Umbilical cord (tissue), 2 donors: Measurements from ENCODE around the gene MPZL1. TPM values are rescaled to one million over a fixed set of nuclear protein-coding genes. Genes with fewer than 3 reads are reported as not detected.
A peak's percentile ranks its signal among the peaks of the same experiment; 100 is the strongest.

Experiments used
- DNase-seq: peaks from one replicate; pipeline ENCODE4 v3.0.0-alpha.2; 2015; ENCODE audit warnings: low spot score
- total RNA-seq: library from RNA; depleted of rRNA; stranded (reverse); fragments of >200 nt; gene quantifications from one replicate; pipeline ENCODE4 v1.2.3, GENCODE V29; 2014; ENCODE audit warnings: low replicate concordance; ENCODE audit not compliant: insufficient read depth

The MPZL1 gene
- 108 TPM for total RNA-seq

- DNase-seq: peak; percentile 98
Observed at GRCh38 chr1:167721617-167722151, at the start of gene MPZL1. TSS of gene MPZL1 (plus strand) at chr1:167721982. CDS start at chr1:167722152, 170 bp downstream.

DNA sequence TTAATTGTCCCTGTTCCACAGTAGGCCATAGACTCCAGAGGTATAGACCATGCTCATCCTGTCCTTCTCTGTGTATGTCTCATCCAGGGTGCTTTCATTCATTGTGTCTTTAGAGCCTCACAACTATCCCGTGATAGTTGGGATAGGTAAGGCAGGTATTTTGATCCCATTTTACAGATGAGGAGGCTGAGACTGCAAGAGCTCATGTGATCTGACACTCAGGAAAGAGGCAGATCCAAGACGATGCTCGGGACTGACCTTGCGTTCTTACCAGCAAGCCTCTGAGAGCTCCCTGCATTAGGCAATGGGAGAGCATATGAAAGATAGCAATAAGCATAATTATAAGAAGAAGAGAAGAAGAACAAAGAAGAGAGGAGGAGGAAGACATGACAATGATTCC is 49.0 kb upstream of the MPZL1 start:
- no peak for DNase-seq

DNA sequence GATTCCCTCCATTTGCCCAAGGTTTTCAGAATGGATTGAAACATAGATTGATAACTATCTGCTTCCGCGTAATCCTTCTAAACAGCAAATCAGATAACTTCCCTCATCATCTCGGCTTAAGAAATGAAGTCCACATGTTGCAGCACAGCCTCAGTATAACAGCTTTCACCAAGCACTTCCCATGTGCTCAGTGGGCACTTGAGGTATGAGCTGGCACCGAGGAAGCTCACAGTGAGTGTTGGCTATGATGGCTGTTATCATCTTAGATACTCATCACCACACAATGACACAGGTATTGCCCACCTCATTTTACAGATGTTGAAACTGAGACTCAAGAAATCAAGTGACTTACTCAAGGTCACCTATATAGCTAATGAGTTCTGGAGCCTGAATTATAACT is 48.5 kb upstream of the MPZL1 start:
- DNase-seq: no peak

DNA sequence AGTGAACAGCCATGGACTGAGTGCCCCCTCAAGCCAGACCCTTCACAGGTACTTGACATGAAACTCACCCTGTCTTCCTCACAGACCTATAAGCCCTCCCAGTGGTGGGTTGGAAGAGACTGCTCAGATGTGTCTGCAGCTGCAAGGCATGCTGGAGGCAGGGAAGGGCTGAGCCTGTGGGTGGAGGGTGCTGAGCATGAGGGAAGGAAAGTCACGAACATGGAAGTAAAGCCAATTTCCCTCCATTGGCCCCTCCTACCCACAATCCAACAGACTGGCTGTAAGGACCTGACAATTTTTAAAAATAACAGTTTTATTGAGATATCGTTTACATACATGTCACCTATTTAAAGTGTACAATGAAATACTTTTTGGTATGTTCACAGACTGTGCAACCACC is 47.6 kb upstream of the MPZL1 start:
- no peak for DNase-seq

DNA sequence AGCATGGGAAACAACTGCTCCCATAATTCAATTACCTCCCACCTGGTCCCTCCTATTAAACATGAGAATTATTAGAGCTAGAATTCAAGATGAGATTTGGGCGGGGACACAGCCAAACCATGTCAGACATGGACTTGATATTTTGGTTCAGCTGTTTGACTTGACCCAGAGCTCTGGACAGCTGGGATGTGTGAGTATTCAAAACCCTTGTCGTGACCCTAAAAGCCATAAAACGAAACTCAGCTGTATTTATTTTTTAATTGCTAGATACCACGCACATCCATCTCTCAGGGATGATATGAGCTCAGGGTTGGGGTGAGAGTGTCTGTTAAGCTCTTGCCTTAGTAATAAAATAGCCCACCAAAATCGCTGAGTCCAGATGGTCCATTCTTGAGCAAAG is 46.3 kb upstream of the MPZL1 start:
- DNase-seq: no peak

DNA sequence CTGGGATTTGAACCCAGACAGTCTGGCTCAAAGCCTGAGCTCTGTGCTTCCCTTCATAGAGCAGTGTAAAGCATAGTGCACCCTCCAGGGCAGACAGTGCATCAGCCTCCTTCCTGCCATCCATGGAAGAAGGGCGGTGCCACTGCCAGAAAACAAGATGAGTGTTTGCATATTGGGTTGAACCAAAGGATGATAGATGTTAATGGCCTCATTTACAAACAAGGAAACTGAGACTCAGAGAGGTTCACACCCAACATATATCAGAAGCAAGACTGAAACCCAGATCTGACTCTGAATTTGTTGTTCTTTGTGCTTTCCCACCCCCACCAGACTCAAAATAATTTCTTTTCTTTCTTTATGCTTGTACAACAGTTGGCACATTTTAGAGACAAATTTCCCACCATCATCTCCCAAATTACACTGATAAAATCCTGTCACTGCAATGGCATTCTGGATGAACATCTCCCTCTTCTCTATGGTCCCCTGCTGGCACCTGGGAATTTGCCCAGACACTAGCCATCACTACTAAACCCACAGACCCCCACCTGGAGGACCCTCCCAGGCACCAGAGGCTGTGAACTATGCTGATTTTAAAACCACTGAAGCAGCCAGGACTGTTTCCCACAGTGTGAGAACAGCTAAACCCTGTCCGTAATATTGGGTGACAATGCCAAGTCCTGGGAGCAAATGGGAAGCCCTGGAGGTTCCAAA is 45.4 kb upstream of the MPZL1 start:
- DNase-seq: no peak

DNA sequence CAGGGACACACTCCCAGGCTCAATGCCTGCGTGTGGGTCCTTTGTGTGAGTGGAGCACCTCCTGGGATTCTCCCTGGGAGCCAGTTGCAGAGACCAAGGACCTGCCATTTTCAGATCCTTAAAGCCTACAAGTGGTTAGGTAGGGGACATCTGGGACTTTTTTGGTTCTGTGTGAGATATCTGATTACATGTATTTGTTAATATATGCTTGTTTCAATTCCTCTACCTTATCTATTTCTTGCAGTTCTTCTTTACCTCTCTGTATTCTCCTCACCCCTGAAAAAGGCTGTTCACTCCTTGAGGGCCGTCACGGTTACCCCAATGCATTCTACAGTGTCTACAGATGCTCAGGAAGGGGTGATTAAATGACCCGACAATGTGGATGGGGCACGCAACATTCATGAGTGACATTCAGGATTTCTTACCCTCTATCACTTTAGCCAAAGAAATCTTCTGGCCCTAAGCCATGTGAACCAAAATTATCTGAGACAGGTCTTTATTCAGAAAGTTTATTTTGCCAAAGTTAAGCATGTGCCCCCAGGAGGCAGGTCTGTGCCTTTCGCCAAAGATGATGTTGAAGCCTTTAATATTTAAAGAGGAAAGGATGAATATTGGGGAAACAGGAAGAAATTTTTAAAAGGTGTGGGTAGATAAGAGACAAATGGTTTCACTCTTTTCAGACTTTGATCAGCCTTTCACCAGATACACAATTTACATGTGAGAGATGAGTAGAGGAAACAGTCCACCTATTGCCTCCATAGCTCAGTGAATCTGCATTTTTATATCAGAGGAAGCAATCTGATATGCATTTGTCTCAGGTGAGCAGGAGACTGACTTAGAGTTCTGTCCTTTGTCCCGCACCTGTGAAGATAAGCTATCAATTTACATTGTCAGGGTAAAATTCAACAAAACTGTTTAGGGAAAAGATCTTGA is 44.6 kb upstream of the MPZL1 start:
- DNase-seq: no peak

DNA sequence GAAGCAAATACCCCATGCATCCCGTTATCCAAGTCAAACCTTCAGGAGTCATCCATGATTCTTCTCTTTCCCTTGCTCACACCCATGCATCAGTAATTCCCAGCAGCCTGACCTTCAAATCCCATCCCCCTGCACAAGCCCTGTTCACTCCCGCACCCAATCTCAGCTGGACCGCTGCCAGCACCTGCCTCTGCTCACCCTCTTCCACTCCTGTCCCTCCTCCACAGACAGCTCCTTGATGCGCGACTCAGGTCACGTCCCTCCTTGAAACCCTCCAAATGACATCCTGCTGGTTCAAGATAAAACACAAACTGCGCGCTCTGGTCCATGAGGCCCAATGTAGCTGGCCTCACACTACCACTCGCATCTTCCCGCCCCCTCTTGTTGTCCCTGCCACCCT is 43.4 kb upstream of the MPZL1 start:
- DNase-seq: no peak

DNA sequence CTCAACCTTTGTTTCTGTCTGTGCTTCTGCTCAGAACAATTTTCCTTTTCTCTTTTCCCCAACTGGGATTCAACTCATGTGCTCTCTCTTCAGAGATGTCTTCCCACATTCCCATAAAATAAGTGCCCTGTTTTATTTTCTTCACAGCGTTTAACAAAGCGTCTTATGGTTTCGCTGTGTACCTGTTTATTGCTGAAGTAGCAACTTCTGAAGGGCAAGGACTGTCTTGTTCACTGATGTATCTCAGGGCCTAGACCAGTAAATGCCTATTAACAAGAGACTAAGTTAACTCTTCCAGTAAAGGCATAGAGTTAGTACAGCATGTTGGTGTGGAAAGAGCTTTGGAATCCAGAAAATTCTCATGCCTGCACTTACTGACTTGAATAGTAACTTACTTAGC is 42.9 kb upstream of the MPZL1 start:
- DNase-seq: no peak

- peak; percentile 35 for DNase-seq
Observed at GRCh38 chr1:167679714-167680113, 42.1 kb upstream of the MPZL1 start.

- DNase-seq: no peak
Observed at GRCh38 chr1:167681024-167681423, 40.8 kb upstream of the MPZL1 start.

- DNase-seq: no peak
Observed at GRCh38 chr1:167681451-167682098, 40.2 kb upstream of the MPZL1 start.

DNA sequence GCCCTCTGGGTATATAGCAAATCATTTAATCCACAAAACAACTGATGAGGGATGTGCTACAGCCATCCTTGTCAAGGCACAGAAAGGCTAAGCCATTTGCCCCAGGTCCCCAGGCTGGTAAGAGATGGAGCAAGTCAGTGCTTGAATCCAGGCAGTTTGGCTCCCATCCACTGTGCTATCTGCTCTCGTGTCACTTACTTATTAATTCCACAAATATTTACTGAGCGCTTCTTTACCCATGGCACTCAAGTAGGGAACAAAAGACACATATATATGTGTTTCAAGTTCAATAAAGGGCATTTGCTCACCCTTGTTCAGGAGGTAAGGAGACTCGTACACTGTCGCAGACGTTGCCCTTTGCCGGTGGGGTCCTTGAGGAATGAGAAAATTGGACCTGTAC is 38.6 kb upstream of the MPZL1 start:
- DNase-seq: no peak

DNA sequence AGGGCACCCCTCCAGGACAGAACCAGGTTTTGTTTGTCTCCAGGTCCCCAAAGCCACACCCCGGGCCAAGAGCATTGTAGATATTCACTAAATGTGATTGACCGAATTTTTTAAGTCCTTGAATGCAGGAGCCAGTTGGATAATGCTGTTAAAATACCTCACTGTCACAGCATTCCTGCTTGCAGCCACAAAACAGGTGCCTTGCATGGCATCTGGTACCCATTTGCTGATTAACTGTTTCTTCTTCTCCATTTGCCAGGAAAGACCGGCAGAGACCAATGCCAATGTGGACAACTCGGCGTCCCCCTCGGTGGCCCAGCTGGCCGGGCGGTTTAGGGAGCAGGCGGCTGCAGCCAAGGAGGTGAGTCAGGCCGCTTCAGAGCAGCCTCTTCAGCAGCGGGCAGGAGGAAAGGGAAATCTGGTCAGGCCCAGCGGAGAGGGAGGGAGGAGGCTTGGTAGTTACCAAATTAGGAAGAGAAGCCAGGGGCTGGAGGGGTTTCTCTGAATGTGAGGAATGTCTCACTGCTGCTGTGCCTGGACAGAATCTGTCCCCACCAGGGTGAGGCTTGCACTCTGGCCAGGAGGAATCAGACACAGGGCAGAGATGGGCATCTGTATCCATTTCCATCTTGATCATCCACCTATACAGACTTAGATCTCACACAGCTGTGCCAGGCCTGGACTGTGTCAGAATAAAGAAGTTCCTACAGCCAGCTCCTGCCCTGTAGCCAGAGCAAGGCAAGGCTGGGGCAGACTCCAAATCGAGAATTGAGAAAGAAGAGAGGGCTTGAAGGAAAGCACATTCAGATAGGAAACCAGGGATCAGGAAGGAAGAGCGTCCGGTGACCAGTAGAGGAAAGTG is 37.9 kb upstream of the MPZL1 start:
- peak; percentile 71 for DNase-seq

- no peak for DNase-seq
Observed at GRCh38 chr1:167685844-167686243, 35.9 kb upstream of the MPZL1 start.

GRCh38 chr1:167687919-167688519 is 33.8 kb upstream of the MPZL1 start:
- DNase-seq: peak; percentile 85

GRCh38 chr1:167689567-167689920 is 32.2 kb upstream of the MPZL1 start:
- DNase-seq: no peak

DNA sequence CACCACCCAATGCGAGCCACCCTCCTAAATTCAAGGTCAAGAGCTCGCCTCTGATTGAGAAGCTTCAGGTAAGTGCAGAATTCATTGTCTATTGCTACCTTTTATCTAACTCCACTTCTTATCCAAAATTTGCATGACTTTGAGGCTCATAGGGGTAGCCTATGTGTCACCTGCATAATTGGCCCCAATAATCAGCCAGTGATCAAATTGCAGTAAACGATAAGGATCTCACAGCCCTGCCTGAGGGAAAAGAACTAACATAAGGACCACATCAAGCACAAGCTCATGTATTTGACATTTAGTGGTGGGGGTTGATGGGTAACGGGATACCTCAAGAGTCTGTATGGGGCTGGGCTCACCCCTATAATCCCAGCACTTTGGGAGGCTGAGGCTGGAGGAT is 31.7 kb upstream of the MPZL1 start:
- no peak for DNase-seq

DNA sequence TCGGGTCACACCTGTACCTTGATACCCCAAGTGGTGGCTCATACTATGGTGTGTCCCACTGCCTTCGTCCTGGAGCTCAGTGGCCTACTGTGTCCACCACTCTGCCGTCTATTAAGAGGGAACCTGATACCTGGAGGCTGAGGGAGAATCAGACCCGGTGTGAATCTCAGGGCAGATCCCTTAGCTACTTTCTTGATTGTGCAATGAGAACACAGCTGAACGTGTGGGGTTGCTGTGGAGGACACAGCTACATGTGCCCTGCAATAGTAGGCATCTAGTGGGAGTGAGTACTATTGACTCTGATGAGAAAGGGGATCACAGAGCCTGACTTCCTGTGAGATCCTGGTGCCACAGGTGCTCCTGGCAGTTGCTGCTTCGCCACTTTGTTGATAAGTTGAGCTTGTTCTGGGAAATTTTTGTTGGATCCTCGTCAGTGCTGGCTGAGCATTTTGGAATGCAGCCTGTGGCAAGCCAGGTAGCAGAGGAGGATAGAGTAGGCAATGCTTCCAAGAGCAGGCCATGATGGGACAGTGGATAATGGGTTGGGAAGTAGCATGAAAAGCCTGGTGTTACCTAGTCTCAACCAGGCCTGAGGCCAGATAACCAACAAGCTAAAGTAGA is 28.2 kb upstream of the MPZL1 start:
- DNase-seq: no peak

DNA sequence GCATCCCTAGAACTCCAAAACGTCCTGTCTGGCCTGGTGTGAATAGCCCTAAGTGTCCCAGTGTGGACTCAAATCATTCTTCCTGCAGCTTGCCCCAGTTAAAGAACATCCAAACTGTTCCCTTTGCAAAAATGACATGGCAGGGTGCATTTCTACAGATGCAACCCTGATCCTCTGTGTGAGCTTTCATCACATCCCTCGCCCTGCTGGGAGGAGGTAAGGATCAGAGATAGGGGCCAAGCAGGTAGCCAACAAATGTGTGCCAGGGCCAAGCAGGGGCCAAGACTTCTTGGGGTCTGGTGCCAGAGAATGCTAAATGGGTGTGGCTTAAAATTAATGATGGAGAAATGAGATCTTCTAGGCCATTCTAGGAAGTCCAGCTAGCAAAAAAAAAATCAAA is 27.1 kb upstream of the MPZL1 start:
- no peak for DNase-seq
